ENCODE measurements around the gene PARP1.

The PARP1 gene

DNA sequence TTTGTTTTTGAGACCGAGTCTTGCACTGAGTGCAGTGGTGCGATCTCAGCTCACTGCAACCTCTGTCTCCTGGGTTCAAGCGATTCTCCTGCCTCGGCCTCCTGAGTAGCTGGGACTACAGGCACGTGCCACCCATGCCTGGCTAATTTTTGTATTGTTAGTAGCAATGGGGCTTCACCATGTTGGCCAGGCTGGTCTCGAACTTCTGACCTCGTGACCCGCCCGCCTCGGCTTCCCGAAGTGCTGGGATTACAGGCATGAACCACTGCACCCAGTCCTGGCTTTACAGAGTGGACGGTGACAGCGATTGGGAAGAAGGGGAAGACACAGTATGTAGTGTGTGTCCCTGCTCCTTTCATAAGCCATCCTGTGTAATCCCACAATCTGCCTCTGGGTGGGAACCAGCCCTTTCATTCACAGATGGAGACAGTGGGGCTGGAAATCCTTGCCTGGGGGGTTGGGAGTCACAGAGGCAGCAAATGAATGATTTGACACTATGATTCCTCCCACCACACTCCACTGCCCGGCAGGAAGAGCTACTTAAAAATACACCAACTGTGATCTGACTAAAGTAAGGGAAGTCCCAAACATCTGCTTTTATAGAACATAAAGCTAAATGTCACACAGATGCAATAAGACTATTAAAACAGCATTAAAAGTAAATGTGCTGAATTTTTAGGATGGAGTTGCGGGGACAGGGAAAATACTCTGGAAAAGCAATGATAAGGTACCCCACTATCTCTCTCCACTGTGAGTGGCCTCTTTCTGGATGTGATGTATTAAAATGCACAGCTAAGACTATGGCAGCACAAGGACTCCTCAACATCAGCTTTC, 4.5 kb downstream of the PARP1 start:
- Histone ChIP-seq H3K36me3 (ENCODE audit: low read depth) (no peaks in the 10 kb centered on the region), H3K27ac (ENCODE audit: poor library complexity, severe bottlenecking) (no peak overlapping the region), H3K4me3 (ENCODE audit: severe bottlenecking) (no peak overlapping the region), H3K4me1 (ENCODE audit: insufficient read depth, poor library complexity, severe bottlenecking) (peaks cover 8% of the 10 kb centered on the region), H3K9me3 (ENCODE audit: severe bottlenecking) (no peaks in the 10 kb centered on the region), H3K27me3 (ENCODE audit: insufficient read depth, poor library complexity, severe bottlenecking) (no peaks in the 10 kb centered on the region)
- ATAC-seq (ENCODE audit: low read depth) (no peak), DNase-seq (ENCODE audit: low spot score) (no peak)
- TF ChIP-seq, protein P1, sequence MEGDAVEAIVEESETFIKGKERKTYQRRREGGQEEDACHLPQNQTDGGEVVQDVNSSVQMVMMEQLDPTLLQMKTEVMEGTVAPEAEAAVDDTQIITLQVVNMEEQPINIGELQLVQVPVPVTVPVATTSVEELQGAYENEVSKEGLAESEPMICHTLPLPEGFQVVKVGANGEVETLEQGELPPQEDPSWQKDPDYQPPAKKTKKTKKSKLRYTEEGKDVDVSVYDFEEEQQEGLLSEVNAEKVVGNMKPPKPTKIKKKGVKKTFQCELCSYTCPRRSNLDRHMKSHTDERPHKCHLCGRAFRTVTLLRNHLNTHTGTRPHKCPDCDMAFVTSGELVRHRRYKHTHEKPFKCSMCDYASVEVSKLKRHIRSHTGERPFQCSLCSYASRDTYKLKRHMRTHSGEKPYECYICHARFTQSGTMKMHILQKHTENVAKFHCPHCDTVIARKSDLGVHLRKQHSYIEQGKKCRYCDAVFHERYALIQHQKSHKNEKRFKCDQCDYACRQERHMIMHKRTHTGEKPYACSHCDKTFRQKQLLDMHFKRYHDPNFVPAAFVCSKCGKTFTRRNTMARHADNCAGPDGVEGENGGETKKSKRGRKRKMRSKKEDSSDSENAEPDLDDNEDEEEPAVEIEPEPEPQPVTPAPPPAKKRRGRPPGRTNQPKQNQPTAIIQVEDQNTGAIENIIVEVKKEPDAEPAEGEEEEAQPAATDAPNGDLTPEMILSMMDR (IDR thresholded peaks at IDR 0.05; ENCODE audit: poor library complexity, severe bottlenecking) = no peak

- TF ChIP-seq, protein P1 (IDR thresholded peaks at IDR 0.05; ENCODE audit: poor library complexity, severe bottlenecking) = no peak
- no peaks in the 10 kb centered on the region for H3K36me3 ChIP-seq (ENCODE audit: low read depth)
- no peaks in the 10 kb centered on the region for H3K27me3 ChIP-seq (ENCODE audit: insufficient read depth, poor library complexity, severe bottlenecking)
- ATAC-seq (ENCODE audit: low read depth) (no peak), DNase-seq (ENCODE audit: low spot score) (no peak)
- H3K27ac ChIP-seq (ENCODE audit: poor library complexity, severe bottlenecking) = no peak overlapping the region
- no peak overlapping the region for H3K4me3 ChIP-seq (ENCODE audit: severe bottlenecking)
- peaks cover 8% of the 10 kb centered on the region for H3K4me1 ChIP-seq (ENCODE audit: insufficient read depth, poor library complexity, severe bottlenecking)
- no peaks in the 10 kb centered on the region for H3K9me3 ChIP-seq (ENCODE audit: severe bottlenecking)
Measured at GRCh38 chr1:226402739-226403165, 5.1 kb downstream of the PARP1 start.

GRCh38 chr1:226401355-226402303, 6.3 kb downstream of the PARP1 start:
- H3K27me3 ChIP-seq (ENCODE audit: insufficient read depth, poor library complexity, severe bottlenecking) = no peaks in the 10 kb centered on the region
- H3K27ac ChIP-seq (ENCODE audit: poor library complexity, severe bottlenecking) = no peak overlapping the region
- no peak overlapping the region for H3K4me3 ChIP-seq (ENCODE audit: severe bottlenecking)
- peaks cover 8% of the 10 kb centered on the region for H3K4me1 ChIP-seq (ENCODE audit: insufficient read depth, poor library complexity, severe bottlenecking)
- no peak for ATAC-seq (ENCODE audit: low read depth)
- no peaks in the 10 kb centered on the region for H3K36me3 ChIP-seq (ENCODE audit: low read depth)
- no peak for DNase-seq (ENCODE audit: low spot score)
- no peaks in the 10 kb centered on the region for H3K9me3 ChIP-seq (ENCODE audit: severe bottlenecking)
- TF ChIP-seq, protein P1 (IDR thresholded peaks at IDR 0.05; ENCODE audit: poor library complexity, severe bottlenecking) = no peak

DNA sequence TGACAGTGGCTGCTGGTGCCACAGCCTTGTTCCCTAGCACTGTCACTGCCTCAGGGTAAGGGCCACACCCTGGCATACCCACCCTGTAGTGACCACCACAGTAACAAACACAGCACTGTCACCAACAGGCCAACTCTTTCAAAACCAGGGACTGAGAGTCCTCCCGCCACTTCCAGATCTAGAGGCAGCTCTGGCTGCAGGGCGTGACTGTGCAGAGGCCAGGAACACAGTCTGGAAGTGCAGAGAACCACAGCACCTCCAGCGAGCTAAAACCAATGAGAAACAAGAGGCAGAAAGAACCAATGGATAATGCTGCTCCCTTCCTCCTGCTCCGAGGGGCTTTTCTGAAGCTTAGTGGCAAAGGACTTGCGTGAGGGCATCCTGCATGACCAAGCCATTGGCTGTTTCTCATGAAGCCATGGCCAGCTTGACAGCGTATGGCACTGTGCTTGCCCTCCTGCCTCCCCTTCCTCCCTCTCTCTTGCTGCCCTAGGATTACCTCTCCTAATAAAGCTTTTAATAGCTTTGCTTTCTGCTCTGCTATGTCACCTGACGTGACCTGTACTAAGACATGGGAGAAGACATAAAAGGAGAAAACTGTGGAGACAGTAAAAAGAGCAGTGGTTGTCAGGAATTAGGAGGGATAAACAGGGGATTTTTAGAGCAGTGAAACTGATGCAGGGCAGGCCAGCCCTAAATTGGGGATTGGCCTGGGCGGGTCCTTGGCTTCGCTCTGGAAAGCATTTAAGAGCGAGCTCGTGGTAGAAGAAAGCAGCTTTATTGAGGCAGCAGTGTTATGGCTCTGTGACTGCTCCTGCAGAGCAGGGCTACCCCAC, 7.2 kb downstream of the PARP1 start:
- Histone ChIP-seq H3K4me1 (ENCODE audit: insufficient read depth, poor library complexity, severe bottlenecking) (peaks cover 2% of the 10 kb centered on the region), H3K36me3 (ENCODE audit: low read depth) (no peaks in the 10 kb centered on the region), H3K9me3 (ENCODE audit: severe bottlenecking) (no peaks in the 10 kb centered on the region), H3K27me3 (ENCODE audit: insufficient read depth, poor library complexity, severe bottlenecking) (no peaks in the 10 kb centered on the region), H3K4me3 (ENCODE audit: severe bottlenecking) (no peak overlapping the region), H3K27ac (ENCODE audit: poor library complexity, severe bottlenecking) (no peak overlapping the region)
- DNase-seq (ENCODE audit: low spot score) (no peak), ATAC-seq (ENCODE audit: low read depth) (no peak)
- TF ChIP-seq, protein P1 (IDR thresholded peaks at IDR 0.05; ENCODE audit: poor library complexity, severe bottlenecking) = no peak
